Keratinocyte (primary cell): ENCODE results near the gene NXPH4. TPM values are rescaled to one million over a fixed set of nuclear protein-coding genes. Genes with fewer than 3 reads are reported as not detected.

Experiments used
- DNase-seq: peaks from one replicate; pipeline ENCODE4 v3.0.0-alpha.2; 2011; ENCODE audit warnings: low read depth, missing footprints, low spot score
- FAIRE-seq: peaks from 2 replicates; lab custom pipeline; 2011; peaks lifted over from hg19 to GRCh38; lab: Jason Lieb, UNC
- H2AFZ ChIP-seq: 2 replicates; pipeline ENCODE4 v1.6.0; 2012; ENCODE audit warnings: low read length, control low read depth, inconsistent platforms; ENCODE audit not compliant: control insufficient read depth
- H3K27ac ChIP-seq: 2 replicates; pipeline ENCODE4 v1.5.1; 2011; ENCODE audit warnings: low read length; ENCODE audit not compliant: control insufficient read depth, insufficient read depth
- H3K27me3 ChIP-seq: 3 replicates; pipeline ENCODE4 v1.6.0; 2011; ENCODE audit warnings: low read length; ENCODE audit not compliant: control insufficient read depth, insufficient read depth; ENCODE audit errors: extremely low read depth
- H3K36me3 ChIP-seq, 2 experiments: 2 replicates in 1 of 2; 3 replicates in 1 of 2; pipeline ENCODE4 v1.5.1; 2011; ENCODE audit warnings: low read length in 2 of 2, mild to moderate bottlenecking in 1 of 2; ENCODE audit not compliant: control insufficient read depth in 2 of 2, insufficient read depth in 2 of 2; ENCODE audit errors: extremely low read depth in 1 of 2
- H3K4me1 ChIP-seq: 3 replicates; pipeline ENCODE4 v1.5.1; 2011; ENCODE audit warnings: low read length; ENCODE audit not compliant: control insufficient read depth, insufficient read depth; ENCODE audit errors: extremely low read depth
- H3K4me2 ChIP-seq: 3 replicates; pipeline ENCODE4 v1.6.0; 2011; ENCODE audit warnings: low read depth, low read length; ENCODE audit not compliant: control insufficient read depth, insufficient read depth; ENCODE audit errors: extremely low read depth
- H3K4me3 ChIP-seq, 3 experiments: fragments of 200-600 bp in 1 of 3; sonication (generic) in 1 of 3; 2 replicates in 2 of 3; 3 replicates in 1 of 3; pipeline ENCODE4 v1.5.1; 2011 to 2016; ENCODE audit warnings: low read length in 3 of 3, mild to moderate bottlenecking in 3 of 3, control low read depth in 2 of 3, inconsistent platforms in 1 of 3, low read depth in 1 of 3, mixed read lengths in 1 of 3, mixed run types in 1 of 3, moderate library complexity in 1 of 3; ENCODE audit not compliant: control insufficient read depth in 2 of 3, insufficient read depth in 2 of 3; ENCODE audit errors: extremely low read depth in 1 of 3
- H3K79me2 ChIP-seq: 2 replicates; pipeline ENCODE4 v1.6.0; 2012; ENCODE audit warnings: low read length; ENCODE audit not compliant: control insufficient read depth, insufficient read depth
- H3K9ac ChIP-seq: 3 replicates; pipeline ENCODE4 v1.6.0; 2011; ENCODE audit warnings: low read length; ENCODE audit not compliant: control insufficient read depth, insufficient read depth; ENCODE audit errors: extremely low read depth
- H3K9me1 ChIP-seq: 3 replicates; pipeline ENCODE4 v1.6.0; 2011; ENCODE audit warnings: low read length; ENCODE audit not compliant: control insufficient read depth, insufficient read depth; ENCODE audit errors: extremely low read depth
- H3K9me3 ChIP-seq: 2 replicates; pipeline ENCODE4 v1.5.1; 2012; ENCODE audit warnings: low read depth, low read length; ENCODE audit not compliant: control insufficient read depth
- H4K20me1 ChIP-seq: 3 replicates; pipeline ENCODE4 v1.6.0; 2011; ENCODE audit warnings: low read length; ENCODE audit not compliant: control insufficient read depth, insufficient read depth; ENCODE audit errors: extremely low read depth
- EZH2 ChIP-seq: IDR thresholded peaks from one replicate; pipeline ENCODE4 v1.6.1; 2012; ENCODE audit warnings: inconsistent platforms, mild to moderate bottlenecking, low read length, moderate library complexity
- dilution Hi-C: fragments of 300-500 bp; cut with MboI; formaldehyde crosslinking; loops from one replicate; pipeline ENCODE4 v1.7.0; 2020; ENCODE audit warnings: low sequenced_read_pairs; ENCODE audit not compliant: extremely low pct_ligation_motif_present
- polyA plus RNA-seq, 5 experiments: library from polyadenylated mRNA; depleted of rRNA in 3 of 5; stranded (reverse) in 3 of 5; stranded (forward) in 1 of 5; unstranded in 1 of 5; fragments of >200 nt; gene quantifications; 1 replicate in 1 of 5; 2 replicates in 3 of 5; 3 replicates in 1 of 5; pipeline versions ENCODE4 v1.2.1 to v1.2.3, GENCODE V29; 2011 to 2012; ENCODE audit warnings: missing spikeins in 2 of 5, low read depth in 1 of 5, low replicate concordance in 1 of 5
- TF ChIP-seq, protein P1 (sequence below), 3 experiments: IDR thresholded peaks in 1 of 3; conservative IDR thresholded peaks in 1 of 3; optimal IDR thresholded peaks in 1 of 3; 2 replicates in 2 of 3; 3 replicates in 1 of 3; pipeline versions ENCODE3 to v1.5.1; 2011; ENCODE audit warnings: low read length in 3 of 3, mild to moderate bottlenecking in 3 of 3, moderate library complexity in 2 of 3, control low read depth in 1 of 3, inconsistent platforms in 1 of 3; ENCODE audit not compliant: insufficient read depth in 2 of 3; ENCODE audit errors: extremely low read depth in 1 of 3

Gene NXPH4
- polyA plus RNA-seq, 1 donor (not counting 4 experiments of a cell fraction or from before 2014, with no cell fraction given) = 0.97 TPM

DNA sequence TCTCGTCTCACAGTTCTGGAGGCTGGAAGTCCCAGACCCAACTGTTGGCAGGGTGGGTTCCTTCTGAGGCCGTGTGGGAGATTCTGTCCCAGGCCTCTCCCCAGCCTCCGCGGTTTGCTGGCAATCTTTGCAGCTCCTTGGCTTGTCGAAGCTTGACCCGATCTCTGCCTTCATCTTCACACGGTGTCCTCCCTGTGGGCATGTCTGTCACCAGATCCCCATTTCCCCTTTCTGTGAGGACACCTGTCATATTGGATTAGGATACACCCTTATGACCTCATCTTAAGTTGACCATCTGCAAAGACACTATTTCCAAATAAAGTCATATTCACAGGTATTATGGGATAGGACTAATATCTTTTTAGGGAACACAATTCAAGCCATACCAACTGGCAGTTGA lies 46.6 kb upstream of the NXPH4 start:
- H3K4me1 ChIP-seq = peaks cover 56% of the 10 kb centered on the region
- dilution Hi-C loops = loop anchor here (5.0 kb wide), 1 partner anchor 38 kb away; no protein-coding TSS in a partner anchor

DNA sequence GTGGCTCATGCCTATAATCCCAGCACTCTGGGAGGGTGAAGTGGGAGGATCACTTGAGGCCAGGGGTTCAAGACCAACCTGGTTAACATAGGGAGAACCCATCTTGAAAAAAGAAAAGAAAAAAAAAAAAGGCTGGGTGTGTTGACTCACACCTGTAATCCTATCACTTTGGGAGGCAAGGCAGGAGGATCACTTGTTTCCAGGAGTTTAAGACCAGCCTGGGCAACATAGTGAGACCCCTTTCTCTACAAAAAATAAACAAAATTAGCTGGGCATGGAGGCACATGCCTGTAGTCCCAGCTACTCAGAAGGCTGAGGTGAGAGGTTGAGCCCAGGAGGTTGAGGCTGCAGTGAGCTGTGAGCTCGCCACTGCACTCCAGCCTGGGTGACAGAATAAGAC lies 46.2 kb upstream of the NXPH4 start:
- no peak for FAIRE-seq
- no peaks in the 10 kb centered on the region for H3K9me1 ChIP-seq
- TF ChIP-seq, protein P1, sequence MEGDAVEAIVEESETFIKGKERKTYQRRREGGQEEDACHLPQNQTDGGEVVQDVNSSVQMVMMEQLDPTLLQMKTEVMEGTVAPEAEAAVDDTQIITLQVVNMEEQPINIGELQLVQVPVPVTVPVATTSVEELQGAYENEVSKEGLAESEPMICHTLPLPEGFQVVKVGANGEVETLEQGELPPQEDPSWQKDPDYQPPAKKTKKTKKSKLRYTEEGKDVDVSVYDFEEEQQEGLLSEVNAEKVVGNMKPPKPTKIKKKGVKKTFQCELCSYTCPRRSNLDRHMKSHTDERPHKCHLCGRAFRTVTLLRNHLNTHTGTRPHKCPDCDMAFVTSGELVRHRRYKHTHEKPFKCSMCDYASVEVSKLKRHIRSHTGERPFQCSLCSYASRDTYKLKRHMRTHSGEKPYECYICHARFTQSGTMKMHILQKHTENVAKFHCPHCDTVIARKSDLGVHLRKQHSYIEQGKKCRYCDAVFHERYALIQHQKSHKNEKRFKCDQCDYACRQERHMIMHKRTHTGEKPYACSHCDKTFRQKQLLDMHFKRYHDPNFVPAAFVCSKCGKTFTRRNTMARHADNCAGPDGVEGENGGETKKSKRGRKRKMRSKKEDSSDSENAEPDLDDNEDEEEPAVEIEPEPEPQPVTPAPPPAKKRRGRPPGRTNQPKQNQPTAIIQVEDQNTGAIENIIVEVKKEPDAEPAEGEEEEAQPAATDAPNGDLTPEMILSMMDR (optimal IDR thresholded peaks at IDR 0.05 in 1 of 3, IDR thresholded peaks at IDR 0.05 in 1 of 3, conservative IDR thresholded peaks at IDR 0.05 in 1 of 3; ENCODE audit: extremely low read depth in 1 of 3, insufficient read depth in 2 of 3, low read length in 3 of 3) = no peak
- TF ChIP-seq EZH2 = no peak
- no peaks in the 10 kb centered on the region for H4K20me1 ChIP-seq
- no peak overlapping the region for H2AFZ ChIP-seq
- DNase-seq = no peak
- H3K4me3 ChIP-seq = no peak overlapping the region
- no peaks in the 10 kb centered on the region for H3K9me3 ChIP-seq
- H3K27me3 ChIP-seq = no peaks in the 10 kb centered on the region
- dilution Hi-C loops = loop anchor here (5.0 kb wide), 1 partner anchor 38 kb away; no protein-coding TSS in a partner anchor
- H3K36me3 ChIP-seq = peaks cover 0 to 22% of the 10 kb centered on the region in 2 experiments
- H3K9ac ChIP-seq = no peak overlapping the region
- peaks cover 56% of the 10 kb centered on the region for H3K4me1 ChIP-seq
- H3K4me2 ChIP-seq = no peak overlapping the region
- no peaks in the 10 kb centered on the region for H3K79me2 ChIP-seq
- no peak overlapping the region for H3K27ac ChIP-seq

More for the DNA sequence above, 46.6 kb upstream of the NXPH4 start:
- Histone ChIP-seq H4K20me1 (no peaks in the 10 kb centered on the region), H3K27me3 (no peaks in the 10 kb centered on the region), H3K36me3 (peaks cover 0 to 22% of the 10 kb centered on the region in 2 experiments), H3K9ac (no peak overlapping the region), H3K79me2 (no peaks in the 10 kb centered on the region), H3K9me1 (no peaks in the 10 kb centered on the region), H3K4me2 (no peak overlapping the region), H3K27ac (no peak overlapping the region), H3K9me3 (no peaks in the 10 kb centered on the region), H3K4me3 (no peak overlapping the region), H2AFZ (no peak overlapping the region)
- DNase-seq (no peak), FAIRE-seq (no peak)
- TF ChIP-seq, protein P1 (optimal IDR thresholded peaks at IDR 0.05 in 1 of 3, IDR thresholded peaks at IDR 0.05 in 1 of 3, conservative IDR thresholded peaks at IDR 0.05 in 1 of 3; ENCODE audit: extremely low read depth in 1 of 3, insufficient read depth in 2 of 3, low read length in 3 of 3) = no peak
- TF ChIP-seq EZH2 = no peak
